Measurements from ENCODE around the gene DOCK3.
"Not testable (repeated sequence)": the region's sequence is repeated elsewhere in the genome, so short reads cannot be mapped to it uniquely, and the experiment has no call there.

The DOCK3 gene

GRCh38 chr3:50687127-50687751 lies 12.5 kb downstream of the DOCK3 start:
- no peak for DNase-seq

DNA sequence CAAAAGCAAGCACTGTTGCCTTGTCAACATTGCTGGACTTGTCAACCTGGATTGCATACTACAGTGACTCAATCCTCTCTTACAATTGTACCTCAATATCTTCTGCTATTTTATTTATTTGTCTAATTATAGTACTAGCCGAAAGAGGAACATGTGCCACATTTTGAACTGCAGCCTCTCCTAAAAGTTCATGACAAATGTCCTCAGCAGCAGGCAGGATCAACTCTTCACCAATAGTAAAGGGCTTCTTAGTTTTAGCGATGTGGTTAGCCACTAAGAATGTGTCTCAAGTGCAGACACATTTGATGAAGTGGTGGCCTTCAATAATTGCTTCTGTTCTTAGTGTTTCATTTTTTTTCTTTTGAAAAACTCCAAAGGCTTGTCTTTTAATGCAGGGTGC lies 13.2 kb downstream of the DOCK3 start:
- no peak for DNase-seq

- not testable (repeated sequence) for DNase-seq
Measured at GRCh38 chr3:50688602-50689001, 13.9 kb downstream of the DOCK3 start.

DNA sequence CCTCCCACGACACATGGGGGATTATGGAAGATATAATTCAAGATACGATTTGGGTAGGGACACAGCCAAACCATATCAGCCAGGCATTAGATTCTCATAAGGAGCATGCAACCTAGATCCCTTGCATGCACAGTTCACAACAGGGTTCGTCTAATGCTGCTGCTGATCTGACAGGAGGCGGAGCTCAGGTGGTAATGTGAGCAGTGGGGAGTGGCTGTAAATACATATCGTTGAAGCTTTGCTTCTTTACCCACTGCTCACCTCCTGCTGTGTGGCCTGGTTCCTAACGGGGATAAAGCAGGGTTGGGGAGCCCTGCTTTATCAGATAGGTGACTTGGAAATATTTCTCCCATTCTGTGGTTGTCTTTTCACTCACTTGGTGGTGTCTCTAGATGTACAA lies 14.8 kb downstream of the DOCK3 start:
- no peak for DNase-seq

GRCh38 chr3:50695031-50695430 lies 20.3 kb downstream of the DOCK3 start:
- no peak for DNase-seq

DNA sequence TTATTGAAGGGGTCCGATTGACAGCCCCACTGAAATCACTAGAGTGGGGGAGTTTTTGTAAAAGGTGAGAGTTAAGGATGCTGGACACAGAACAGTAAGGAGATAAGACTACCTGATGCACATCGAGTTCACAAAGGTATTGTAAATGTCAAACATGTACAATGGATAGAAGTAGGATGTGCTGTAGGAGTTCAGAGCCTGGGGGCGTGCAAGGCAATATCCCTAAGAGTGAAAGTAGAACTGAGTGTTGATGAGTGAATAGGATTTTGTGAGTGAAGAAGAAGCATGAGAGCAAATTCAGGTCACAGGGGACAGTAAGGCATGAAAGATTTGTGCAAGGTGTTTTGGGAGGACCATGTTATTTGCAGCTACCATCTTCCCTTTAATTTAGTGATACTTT lies 21.5 kb downstream of the DOCK3 start:
- DNase-seq: no peak

DNA sequence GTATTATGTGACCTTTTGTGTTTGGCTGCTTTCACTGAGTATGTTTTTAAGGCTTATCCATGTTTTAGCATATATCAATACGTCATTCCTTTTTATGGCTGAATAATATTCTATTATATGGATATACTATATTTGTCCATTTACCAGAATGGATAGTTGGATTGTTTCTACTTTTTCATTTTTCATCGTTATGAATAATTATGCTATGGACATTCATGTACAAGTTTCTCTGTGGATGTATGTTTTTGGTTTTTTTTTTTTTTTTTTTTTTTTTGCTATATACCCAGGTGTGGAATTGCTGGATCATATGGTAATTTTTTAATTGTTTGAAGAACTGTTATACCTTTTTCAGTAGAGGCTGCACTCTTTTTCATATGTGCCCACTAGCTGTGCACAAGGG lies 23.5 kb downstream of the DOCK3 start:
- no peak for DNase-seq

DNA sequence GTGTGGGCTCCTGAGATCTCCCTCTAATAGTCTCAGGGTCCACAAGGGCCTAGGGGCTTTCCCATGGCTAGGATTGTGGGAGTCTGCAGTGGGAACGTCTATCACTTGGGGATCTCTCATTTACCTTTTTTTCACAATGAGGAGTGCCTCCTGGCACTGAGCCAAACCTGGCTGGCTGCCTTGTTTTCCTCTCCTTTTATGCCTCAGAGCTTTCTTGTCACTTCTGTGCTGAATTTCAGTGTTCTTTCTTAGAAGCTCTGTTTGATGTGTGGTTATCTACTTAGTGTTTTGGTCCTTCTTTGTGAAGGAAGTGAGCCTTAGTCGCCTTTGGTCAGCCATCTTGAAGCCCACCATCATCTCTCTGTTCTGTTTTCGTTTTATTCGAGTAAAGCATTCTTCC lies 33.9 kb downstream of the DOCK3 start:
- DNase-seq: no peak

DNA sequence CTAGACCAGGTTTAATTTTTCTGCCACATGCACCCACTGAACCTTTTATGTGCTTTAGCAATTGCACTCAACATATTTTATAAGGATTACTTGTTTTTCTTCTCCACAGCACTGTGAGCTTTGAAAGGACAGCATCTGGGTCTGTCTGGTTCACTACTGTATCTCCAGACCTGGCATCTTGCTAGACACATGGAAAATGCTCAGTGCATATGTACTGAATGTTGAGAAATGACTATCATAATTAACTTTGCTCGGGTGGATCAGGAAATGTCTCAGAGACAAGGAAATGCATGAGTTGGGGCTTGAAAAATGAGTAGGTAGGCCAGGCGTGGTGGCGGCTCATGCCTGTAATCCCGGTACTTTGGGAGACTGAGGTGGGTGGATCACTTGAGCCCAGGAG lies 40.2 kb downstream of the DOCK3 start:
- no peak for DNase-seq

GRCh38 chr3:50724831-50725230 lies 50.1 kb downstream of the DOCK3 start:
- DNase-seq: no peak

DNA sequence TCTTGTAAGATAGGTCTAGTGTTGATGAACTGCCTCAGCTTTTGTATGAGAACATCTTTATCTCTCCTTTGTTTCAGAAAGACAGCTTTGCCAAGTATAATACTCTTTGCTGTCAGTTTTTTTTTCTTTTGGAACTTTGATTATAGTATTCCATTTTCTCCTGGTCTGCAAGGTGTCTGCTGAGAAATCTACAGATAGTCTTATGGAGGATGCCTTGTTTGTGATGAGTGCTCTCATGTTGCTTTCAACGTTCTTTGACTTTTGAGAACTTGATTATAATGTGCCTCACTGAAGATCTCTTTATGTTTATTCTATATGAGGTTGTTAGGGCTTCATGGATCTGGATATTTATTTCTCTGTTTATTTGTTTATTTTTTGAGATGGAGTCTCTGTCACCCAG lies 60.3 kb downstream of the DOCK3 start:
- DNase-seq: no peak

GRCh38 chr3:50737193-50737905 lies 62.6 kb downstream of the DOCK3 start:
- DNase-seq: no peak

DNA sequence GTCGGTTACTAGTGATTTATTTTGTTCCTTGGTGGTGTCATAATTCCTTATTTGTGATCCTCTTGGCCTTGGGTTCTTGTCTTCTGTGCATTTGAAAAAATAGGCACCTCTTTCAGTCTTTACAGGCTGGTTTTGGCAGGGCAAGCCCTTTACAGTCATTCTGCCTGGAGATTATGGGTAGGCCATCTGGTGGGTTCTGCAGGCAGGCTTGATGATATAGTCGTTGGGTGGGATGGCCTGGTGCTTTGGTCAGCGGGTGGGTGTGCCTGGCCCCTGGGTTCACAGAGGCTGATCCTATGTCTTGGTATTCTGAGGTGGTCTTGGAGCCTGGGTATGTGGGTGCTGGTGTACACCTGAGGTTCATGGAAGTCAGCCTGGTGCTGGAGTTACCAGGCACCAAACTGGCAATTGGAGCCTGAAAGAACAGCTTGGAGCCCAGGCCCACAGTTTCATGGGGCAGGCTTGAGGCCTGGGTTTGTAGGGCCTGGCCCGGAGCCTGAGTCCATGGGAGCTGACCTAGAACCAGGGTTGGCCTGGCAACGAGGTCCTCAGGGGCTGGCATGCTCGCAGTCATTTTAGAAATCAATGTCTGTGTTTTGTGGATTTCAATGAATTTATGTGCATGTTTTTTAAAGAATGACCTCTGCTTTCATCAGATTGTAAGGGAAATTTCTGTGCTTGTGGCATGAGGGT lies 63.3 kb downstream of the DOCK3 start:
- DNase-seq: no peak

DNA sequence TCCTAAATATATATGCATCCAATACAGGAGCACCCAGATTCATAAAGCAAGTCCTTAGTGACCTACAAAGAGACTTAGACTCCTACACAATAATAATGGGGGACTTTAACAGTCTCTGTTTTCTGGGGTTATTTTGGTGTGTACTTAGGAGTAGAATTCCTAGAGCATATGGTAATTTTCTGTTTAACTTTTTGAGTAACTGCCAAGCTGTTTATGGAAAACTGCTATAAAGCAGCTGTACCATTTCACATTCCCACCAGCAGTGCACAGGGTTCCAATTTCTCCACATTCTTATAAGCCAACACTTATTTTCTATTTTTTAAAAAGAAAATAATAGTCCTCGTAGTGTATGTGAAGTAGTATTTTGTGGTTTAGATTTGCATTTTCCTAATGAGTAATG lies 68.9 kb downstream of the DOCK3 start:
- no peak for DNase-seq

DNA sequence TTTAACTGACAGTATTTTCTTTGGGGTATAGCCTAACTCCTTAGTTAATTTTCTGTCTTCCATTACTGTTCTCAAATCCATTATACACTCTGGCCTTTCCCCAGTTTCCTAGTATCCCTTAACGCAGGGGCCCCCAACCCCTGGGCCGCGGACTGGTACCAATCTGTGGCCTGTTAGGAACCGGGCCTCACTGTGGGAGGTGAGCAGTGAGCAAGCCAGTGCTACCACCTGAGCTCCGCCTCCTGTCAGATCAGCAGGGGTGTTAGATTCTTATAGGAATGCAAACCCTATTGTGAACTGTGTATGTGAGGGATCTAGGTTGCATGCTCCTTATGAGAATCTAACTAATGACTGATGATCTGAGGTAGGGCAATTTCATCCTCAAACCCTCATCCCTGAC lies 75.1 kb downstream of the DOCK3 start:
- DNase-seq: no peak

GRCh38 chr3:50759015-50759414 lies 84.3 kb downstream of the DOCK3 start:
- DNase-seq: no peak

DNA sequence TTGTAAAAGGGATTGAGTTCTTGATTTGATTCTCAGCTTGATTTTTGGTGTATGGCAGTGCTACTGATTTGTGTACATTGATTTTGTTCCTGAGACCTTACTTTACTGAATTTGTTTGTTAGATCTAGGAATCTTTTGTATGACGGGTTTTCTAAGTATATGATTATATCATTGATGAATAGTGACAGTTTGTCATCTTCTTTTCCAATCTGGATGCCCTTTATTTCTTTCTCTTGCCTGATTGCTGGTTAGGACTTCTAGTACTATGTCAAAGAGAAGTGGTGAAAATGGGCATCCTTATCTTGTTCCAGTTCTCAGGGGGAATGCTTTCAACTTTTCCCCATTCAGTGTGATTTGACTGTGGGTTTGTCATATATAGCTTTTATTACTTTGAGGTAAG lies 103.0 kb downstream of the DOCK3 start:
- no peak for DNase-seq

- not testable (repeated sequence) for DNase-seq
Measured at GRCh38 chr3:50781766-50782165, 107.0 kb downstream of the DOCK3 start.

DNA sequence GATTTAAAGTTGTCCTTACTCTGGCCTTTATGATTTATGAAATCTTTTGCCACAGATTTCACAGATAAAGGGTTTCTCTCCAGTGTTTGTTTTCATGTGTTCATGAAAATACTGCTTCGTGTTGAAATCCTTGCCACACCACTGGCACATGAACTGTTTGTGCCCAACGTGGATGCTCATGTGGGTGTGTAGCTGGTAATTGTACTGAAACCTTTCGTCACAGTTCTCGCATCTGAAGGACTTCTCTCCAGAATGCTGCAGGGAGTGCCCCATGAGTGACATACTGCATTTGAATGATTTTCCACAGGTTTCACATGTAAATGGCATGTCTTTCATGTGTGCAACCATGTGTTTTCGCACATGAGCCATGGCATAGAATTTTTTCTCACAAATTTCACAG lies 111.9 kb downstream of the DOCK3 start:
- no peak for DNase-seq

DNA sequence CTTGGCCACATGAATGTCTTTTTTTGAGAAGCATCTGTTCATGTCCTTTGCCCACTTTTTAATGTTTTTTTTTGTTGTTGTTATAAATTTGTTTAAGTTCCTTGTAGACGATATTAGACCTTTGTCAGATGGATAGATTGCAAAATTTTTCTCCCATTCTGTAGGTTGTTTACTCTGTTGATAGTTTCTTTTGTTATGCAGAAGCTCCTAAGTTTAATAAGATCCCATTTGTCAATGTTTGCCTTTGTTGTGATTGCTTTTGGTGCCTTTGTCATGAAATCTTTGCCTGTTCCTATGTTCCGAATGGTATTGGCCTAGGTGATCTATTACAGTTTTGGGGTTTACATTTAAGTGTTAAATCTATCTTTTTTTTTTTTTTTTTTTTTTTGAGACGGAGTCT lies 116.2 kb downstream of the DOCK3 start:
- DNase-seq: not testable (repeated sequence)

- no peak for DNase-seq
Measured at GRCh38 chr3:50792568-50792967, 117.8 kb downstream of the DOCK3 start.

GRCh38 chr3:50803805-50804204 lies 129.1 kb downstream of the DOCK3 start:
- not testable (repeated sequence) for DNase-seq

- not testable (repeated sequence) for DNase-seq
Measured at GRCh38 chr3:50804376-50804775, 129.6 kb downstream of the DOCK3 start.

DNA sequence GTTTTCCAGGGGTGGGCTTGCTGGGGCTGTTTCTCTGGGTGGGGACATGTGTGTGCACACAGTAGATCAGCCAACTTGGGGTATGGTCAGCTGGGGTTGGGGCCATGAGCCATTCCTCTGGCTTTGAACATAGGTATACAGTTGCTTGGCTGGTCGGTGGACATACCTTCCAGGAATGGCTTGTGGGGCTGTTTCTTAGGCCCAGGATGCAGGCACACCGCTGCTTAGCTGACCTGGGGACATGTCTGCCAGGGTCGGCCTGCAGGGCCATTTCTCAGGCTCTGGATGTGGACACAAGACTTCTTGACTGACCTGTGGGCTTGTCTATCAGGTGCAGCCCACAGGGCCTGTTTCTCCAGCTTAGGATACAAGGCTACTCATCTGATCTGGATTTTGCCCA lies 130.6 kb downstream of the DOCK3 start:
- DNase-seq: no peak
